ENCODE results near the gene CEP95. TPM values are rescaled to one million over a fixed set of nuclear protein-coding genes. Genes with fewer than 3 reads are reported as not detected.
A peak's percentile ranks its signal among the peaks of the same experiment; 100 is the strongest.

Gene CEP95
- total and polyA plus RNA-seq, 8 donors, result 15.7 to 115 (median 53.6) TPM

- Histone ChIP-seq H3K4me3 (peak overlapping the region in 1 of 4 donors; percentile 89), H3K36me3 (peaks cover 68 to 74% (median 70%) of the 10 kb centered on the region in 4 donors), H3K27ac (peak overlapping the region in 2 of 5 donors; percentile 3 to 46), H3K9me3 (no peaks in the 10 kb centered on the region), H3K27me3 (no peaks in the 10 kb centered on the region), H3K4me1 (peaks cover 64 to 93% (median 78%) of the 10 kb centered on the region in 4 donors)
- TF ChIP-seq EP300 (IDR thresholded peaks at IDR 0.05) (no peak), POLR2AphosphoS5 (IDR thresholded peaks at IDR 0.05) (peak in 2 of 3 donors; percentile 35 to 47)
- intact Hi-C loops (cut with DNase I; ENCODE audit: low total_unique reads), result no loop called here
- DNase-seq, result no peak
- 77 to 83% (median 80%) methylated on average over 6 of the region's 6 CpGs for WGBS, 5 donors
Observed at GRCh38 chr17:64499805-64500486, 6.8 kb upstream of the CEP95 start.

DNA sequence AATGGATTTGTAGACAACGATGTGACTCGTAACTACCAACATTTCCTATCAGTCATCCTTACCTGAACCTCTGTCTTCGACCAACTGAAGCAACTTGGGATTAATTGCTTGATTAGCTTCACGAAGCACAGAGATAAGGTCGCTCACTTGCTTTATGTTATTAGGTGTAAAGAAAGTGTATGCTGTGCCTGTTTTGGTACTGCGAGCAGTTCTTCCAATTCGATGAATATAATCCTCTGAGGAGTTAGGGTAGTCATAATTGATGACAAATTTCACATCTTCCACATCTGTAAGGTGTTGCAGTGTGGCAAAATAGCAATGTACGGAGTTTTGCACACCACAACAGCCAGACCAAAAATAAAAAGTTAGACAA, 6.3 kb upstream of the CEP95 start:
- TF ChIP-seq EP300 (IDR thresholded peaks at IDR 0.05) (no peak), POLR2A (IDR thresholded peaks at IDR 0.05) (no peak), POLR2AphosphoS5 (IDR thresholded peaks at IDR 0.05) (peak in 1 of 3 donors; percentile 10)
- Histone ChIP-seq H3K4me1 (peaks cover 59 to 87% (median 73%) of the 10 kb centered on the region in 4 donors), H3K27ac (peak overlapping the region in 1 of 5 donors; percentile 46), H3K4me3 (peak overlapping the region in 1 of 4 donors; percentile 89), H3K36me3 (peaks cover 68 to 74% (median 70%) of the 10 kb centered on the region in 4 donors), H3K9me3 (no peaks in the 10 kb centered on the region), H3K27me3 (no peaks in the 10 kb centered on the region)
- no peak for DNase-seq
- intact Hi-C loops (cut with DNase I; ENCODE audit: low total_unique reads), result no loop called here
- 82 to 84% (median 84%) methylated on average over 8 of the region's 8 CpGs for WGBS, 5 donors

GRCh38 chr17:64500862-64501765, 5.7 kb upstream of the CEP95 start:
- peaks cover 68 to 74% (median 70%) of the 10 kb centered on the region in 4 donors for H3K36me3 ChIP-seq
- H3K4me1 ChIP-seq, result peaks cover 52 to 81% (median 67%) of the 10 kb centered on the region in 4 donors
- no peaks in the 10 kb centered on the region for H3K9me3 ChIP-seq
- intact Hi-C loops (cut with DNase I; ENCODE audit: low total_unique reads), result no loop called here
- no peaks in the 10 kb centered on the region for H3K27me3 ChIP-seq
- TF ChIP-seq, protein P1, sequence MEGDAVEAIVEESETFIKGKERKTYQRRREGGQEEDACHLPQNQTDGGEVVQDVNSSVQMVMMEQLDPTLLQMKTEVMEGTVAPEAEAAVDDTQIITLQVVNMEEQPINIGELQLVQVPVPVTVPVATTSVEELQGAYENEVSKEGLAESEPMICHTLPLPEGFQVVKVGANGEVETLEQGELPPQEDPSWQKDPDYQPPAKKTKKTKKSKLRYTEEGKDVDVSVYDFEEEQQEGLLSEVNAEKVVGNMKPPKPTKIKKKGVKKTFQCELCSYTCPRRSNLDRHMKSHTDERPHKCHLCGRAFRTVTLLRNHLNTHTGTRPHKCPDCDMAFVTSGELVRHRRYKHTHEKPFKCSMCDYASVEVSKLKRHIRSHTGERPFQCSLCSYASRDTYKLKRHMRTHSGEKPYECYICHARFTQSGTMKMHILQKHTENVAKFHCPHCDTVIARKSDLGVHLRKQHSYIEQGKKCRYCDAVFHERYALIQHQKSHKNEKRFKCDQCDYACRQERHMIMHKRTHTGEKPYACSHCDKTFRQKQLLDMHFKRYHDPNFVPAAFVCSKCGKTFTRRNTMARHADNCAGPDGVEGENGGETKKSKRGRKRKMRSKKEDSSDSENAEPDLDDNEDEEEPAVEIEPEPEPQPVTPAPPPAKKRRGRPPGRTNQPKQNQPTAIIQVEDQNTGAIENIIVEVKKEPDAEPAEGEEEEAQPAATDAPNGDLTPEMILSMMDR (IDR thresholded peaks at IDR 0.05), result no peak
- peak in 1 of 3 donors; percentile 14 for TF ChIP-seq POLR2AphosphoS5 (IDR thresholded peaks at IDR 0.05)
- no peak for DNase-seq
- peak overlapping the region in 2 of 5 donors; percentile 5 to 46 for H3K27ac ChIP-seq
- H3K4me3 ChIP-seq, result peak overlapping the region in 2 of 4 donors; percentile 8 to 89
- 74 to 83% (median 77%) methylated on average over 11 of the region's 11 CpGs for WGBS, 5 donors

- Histone ChIP-seq H3K4me1 (peaks cover 49 to 77% (median 65%) of the 10 kb centered on the region in 4 donors), H3K27ac (peak overlapping the region in 3 of 5 donors; percentile 19 to 100 (median 24)), H3K27me3 (no peaks in the 10 kb centered on the region), H3K4me3 (peak overlapping the region in 2 of 4 donors; percentile 16 to 89), H3K9me3 (no peaks in the 10 kb centered on the region), H3K36me3 (peaks cover 68 to 74% (median 70%) of the 10 kb centered on the region in 4 donors)
- 48 to 68% (median 58%) methylated on average over 3 of the region's 3 CpGs for WGBS, 5 donors
- intact Hi-C loops (cut with DNase I; ENCODE audit: low total_unique reads), result no loop called here
- TF ChIP-seq POLR2AphosphoS5 (IDR thresholded peaks at IDR 0.05) (no peak), EP300 (IDR thresholded peaks at IDR 0.05) (no peak), POLR2A (IDR thresholded peaks at IDR 0.05) (no peak)
- TF ChIP-seq, protein P1 (IDR thresholded peaks at IDR 0.05), result no peak
- DNase-seq, result no peak
Observed at GRCh38 chr17:64502021-64502420, 4.8 kb upstream of the CEP95 start.

- H3K9me3 ChIP-seq, result no peaks in the 10 kb centered on the region
- TF ChIP-seq POLR2AphosphoS5 (IDR thresholded peaks at IDR 0.05) (no peak), POLR2A (IDR thresholded peaks at IDR 0.05) (no peak), EP300 (IDR thresholded peaks at IDR 0.05) (no peak)
- TF ChIP-seq, protein P1 (IDR thresholded peaks at IDR 0.05), result no peak
- peaks cover 45 to 73% (median 60%) of the 10 kb centered on the region in 4 donors for H3K4me1 ChIP-seq
- no peak for DNase-seq
- peaks cover 66 to 70% (median 68%) of the 10 kb centered on the region in 4 donors for H3K36me3 ChIP-seq
- intact Hi-C loops (cut with DNase I; ENCODE audit: low total_unique reads), result no loop called here
- H3K4me3 ChIP-seq, result peak overlapping the region in 2 of 4 donors; percentile 62 to 89
- peak overlapping the region in 2 of 5 donors; percentile 100 for H3K27ac ChIP-seq
- no peaks in the 10 kb centered on the region for H3K27me3 ChIP-seq
- 45 to 75% (median 62%) methylated on average over 2 of the region's 2 CpGs for WGBS, 5 donors
Observed at GRCh38 chr17:64502809-64503208, 4.0 kb upstream of the CEP95 start.

Measured in stomach (tissue), 9 donors.